ENCODE results near the gene UBALD2.
A peak's percentile ranks its signal among the peaks of the same experiment; 100 is the strongest.
"Not testable (repeated sequence)": the region's sequence is repeated elsewhere in the genome, so short reads cannot be mapped to it uniquely, and the experiment has no call there.

UBALD2 gene

DNA sequence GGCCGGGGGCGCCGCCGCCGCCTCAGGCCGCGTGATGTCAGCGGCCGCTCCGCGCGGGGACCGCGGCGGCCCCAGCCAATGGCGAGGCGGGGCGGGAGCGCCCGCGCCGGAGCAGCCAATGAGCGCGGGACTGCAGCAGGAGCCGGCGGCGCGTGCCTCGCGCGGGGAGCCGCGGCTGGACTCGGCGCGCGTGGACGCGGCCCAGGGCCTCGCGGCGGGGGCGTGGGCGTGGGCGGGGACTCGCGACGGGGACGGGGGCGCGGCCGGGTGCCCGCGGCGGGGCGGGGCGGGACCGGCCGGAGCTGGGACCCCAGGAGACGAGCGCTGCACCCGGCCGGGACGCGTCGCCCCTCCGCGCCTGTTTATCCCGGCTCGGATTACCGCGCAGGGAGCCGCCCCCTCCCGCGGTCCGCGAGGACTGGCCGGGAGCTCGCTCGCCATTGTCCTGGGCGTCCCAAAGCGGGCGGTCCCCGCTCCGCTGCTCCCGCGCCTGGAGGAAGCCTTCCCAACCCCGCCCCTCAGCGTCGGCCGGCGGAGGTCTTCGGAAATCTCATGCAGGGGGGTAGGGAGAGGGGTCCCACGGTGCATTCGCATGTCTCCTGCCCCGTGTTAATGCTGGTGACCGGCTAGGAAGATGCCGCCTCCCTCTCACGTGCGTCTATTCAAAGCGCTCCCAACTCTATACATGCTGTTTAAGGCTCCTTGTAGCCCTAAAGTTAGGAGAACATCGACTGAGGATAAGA is 24.5 kb upstream of the UBALD2 start, which contains the start of gene RNF157:
RNF157 (minus strand) TSS at position 33 of the 743 bp plus-strand sequence. CDS start 253 bp downstream, outside the sequence.
- Mint-ChIP-seq H3K4me3 (peak within 1 kb of the TSS; percentile 91), H3K27ac (peak within 1 kb of the TSS; percentile 84), H3K9me3 (no peaks in the 10 kb centered on the region), H3K36me3 (peaks cover 2% of the 10 kb centered on the region), H3K27me3 (no peaks in the 10 kb centered on the region), H3K4me1 (peaks cover 76% of the 10 kb centered on the region)

DNA sequence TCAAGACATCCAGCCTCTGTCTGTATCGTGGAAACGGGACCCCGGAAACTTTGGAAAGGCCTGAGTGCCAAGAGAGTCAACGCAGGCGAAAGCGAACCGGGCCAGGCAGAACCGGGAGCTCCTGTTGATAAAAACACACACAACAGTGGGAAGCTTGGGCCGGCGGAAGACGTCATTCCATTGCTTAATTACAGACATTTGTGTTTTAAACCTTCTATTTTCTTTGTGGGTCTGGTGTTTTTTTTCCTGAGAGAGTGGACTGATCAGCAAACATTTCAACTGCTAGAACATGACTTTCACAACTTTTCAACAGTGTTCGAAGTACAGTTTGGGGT is 24.0 kb upstream of the UBALD2 start:
- H3K9me3 Mint-ChIP-seq = no peaks in the 10 kb centered on the region

DNA sequence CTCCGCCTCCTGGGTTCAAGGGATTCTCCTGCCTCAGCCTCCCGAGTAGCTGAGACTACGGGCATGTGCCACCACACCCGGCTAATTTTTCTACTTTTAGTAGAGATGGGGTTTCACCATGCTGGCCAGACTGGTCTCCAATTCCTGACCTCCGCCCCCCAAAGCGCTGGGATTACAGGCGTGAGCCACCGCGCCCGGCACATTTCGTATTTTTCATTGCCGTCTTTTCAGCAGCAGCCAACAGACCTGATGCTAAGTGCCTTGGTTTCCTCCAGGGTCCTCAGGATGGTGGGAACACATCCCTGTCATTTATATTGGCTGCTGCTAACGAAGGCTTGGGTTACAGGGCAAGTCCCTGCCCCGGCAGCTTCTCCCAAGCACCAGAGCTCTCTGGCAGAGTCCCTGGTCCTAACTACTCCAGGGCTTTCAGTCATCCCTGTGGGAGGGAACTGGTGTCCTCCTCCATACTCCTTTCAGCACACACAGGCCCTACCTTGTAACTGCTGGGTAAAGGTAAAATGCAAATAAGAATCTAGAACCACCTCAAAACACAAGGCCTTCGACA is 23.4 kb upstream of the UBALD2 start:
- Mint-ChIP-seq H3K4me3 (peak overlapping the region; percentile 91), H3K27ac (peak overlapping the region; percentile 84), H3K36me3 (peaks cover 2% of the 10 kb centered on the region), H3K27me3 (no peaks in the 10 kb centered on the region), H3K9me3 (no peaks in the 10 kb centered on the region), H3K4me1 (peaks cover 80% of the 10 kb centered on the region)

More for the DNA sequence above, 24.0 kb upstream of the UBALD2 start:
- peaks cover 2% of the 10 kb centered on the region for H3K36me3 Mint-ChIP-seq
- H3K27ac Mint-ChIP-seq = peak overlapping the region; percentile 84
- H3K27me3 Mint-ChIP-seq = no peaks in the 10 kb centered on the region
- peaks cover 80% of the 10 kb centered on the region for H3K4me1 Mint-ChIP-seq
- peak overlapping the region; percentile 91 for H3K4me3 Mint-ChIP-seq

DNA sequence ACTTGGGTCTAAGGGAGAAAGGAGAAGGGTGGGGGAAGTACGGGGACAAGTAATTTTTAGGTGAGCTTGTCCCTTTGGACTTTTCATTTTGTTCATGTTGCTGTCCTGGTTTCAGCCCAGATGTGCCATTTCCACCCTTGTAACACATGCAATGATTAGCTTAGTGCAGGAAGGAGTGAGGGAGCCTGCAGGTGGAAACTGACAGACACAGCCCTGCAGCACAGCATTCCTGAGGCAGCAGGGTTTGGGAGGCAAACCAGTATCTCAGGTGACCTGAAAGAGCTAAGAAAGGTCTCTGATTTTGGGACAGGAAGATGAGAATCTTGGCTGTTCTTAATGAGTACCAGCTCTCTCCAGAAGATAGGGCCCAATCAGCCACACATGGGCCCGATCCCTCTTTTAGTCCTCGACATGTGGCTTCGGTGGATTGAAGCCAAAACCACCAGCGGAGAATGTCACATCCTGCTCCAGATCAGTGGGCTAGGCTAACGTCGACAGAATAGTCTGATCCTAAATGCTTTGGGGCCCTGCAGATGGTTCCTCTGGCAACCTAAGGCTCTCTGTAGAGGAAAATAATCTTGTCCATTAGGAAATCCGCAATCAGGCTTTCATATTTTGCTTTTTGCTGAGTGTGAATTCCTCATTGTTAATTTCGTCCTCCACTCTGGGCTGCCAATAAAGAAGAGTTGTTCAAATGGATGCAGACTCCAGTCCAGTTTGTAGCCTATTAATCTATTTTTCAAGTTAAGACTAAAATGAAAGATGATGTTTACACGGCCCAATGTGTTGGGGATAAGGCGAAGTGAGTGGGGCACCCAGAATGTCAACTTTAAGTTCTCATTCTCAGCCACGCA is 21.1 kb upstream of the UBALD2 start:
- Mint-ChIP-seq H3K27ac (peak overlapping the region; percentile 81), H3K27me3 (no peaks in the 10 kb centered on the region), H3K4me3 (peak overlapping the region; percentile 44), H3K4me1 (peaks cover 73% of the 10 kb centered on the region), H3K9me3 (no peaks in the 10 kb centered on the region), H3K36me3 (no peaks in the 10 kb centered on the region)

DNA sequence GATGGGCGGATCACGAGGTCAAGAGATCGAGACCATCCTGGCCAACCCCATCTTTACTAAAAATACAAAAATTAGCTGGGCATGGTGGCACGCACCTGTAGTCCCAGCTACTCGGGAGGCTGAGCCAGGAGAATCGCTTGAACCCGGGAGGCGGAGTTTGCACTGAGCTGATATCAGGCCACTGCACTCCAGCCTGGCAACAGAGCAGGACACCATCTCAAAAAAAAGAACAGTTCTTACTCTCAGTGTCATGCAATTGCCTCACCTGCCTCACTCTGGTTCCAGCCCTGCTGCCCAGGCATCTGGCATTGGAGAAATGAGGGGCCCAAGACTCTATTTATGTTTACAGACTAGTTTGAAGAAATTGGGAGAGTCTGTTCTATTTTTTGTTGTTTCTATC is 20.4 kb upstream of the UBALD2 start:
- not testable (repeated sequence) for H3K4me3 Mint-ChIP-seq, H3K36me3 Mint-ChIP-seq, H3K27me3 Mint-ChIP-seq, H3K9me3 Mint-ChIP-seq
- H3K27ac Mint-ChIP-seq = peak overlapping the region; percentile 41
- H3K4me1 Mint-ChIP-seq = peaks cover 69% of the 10 kb centered on the region

DNA sequence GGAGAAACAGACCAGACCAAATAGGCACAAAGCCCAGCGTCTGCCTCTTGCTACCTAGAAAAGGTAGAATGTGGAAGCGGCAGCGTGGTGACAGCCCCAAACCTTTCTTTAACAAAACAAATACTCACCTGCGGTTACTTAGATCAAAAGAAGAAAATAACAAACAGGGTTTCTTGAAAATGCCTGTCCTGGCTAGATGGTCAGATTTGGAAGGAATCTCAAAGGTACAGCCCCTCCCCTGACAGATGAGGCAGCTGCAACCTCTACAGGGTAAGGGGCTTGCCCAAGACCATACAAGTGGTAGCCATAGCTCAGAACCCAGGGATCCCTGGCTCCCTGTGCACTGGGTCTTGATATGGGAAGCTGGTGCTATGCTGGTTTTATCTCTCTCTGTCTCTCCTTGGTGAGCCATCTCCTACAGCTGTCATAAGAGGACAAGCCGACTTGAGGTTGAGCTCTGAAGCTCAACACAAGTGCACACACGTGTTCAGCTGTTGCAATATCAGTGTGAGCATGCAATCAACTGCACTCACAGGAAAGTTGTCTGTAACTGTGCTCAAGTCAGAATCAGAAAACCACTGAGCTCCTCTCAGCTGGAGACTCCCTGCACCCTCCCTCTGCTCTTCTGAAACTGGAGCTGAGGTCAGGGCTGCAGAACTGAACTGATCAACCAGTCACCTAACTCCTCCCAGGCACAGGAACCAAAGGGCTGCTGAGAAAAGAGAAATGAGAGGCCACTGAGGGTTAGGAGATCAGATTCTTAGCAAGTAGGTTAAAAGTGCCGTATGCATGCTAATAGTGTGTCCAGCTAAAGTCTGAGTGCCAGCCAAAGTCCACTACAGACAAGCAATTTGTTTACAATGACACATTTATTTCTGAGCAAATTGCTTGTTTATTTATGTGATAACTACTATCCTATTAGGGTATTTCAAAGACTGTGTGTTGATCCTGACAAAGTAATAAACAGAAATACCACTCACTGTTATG is 18.8 kb upstream of the UBALD2 start:
- H3K9me3 Mint-ChIP-seq = no peaks in the 10 kb centered on the region
- peak overlapping the region; percentile 61 for H3K4me3 Mint-ChIP-seq
- no peaks in the 10 kb centered on the region for H3K27me3 Mint-ChIP-seq
- peaks cover 66% of the 10 kb centered on the region for H3K4me1 Mint-ChIP-seq
- H3K27ac Mint-ChIP-seq = peak overlapping the region; percentile 81
- no peaks in the 10 kb centered on the region for H3K36me3 Mint-ChIP-seq

DNA sequence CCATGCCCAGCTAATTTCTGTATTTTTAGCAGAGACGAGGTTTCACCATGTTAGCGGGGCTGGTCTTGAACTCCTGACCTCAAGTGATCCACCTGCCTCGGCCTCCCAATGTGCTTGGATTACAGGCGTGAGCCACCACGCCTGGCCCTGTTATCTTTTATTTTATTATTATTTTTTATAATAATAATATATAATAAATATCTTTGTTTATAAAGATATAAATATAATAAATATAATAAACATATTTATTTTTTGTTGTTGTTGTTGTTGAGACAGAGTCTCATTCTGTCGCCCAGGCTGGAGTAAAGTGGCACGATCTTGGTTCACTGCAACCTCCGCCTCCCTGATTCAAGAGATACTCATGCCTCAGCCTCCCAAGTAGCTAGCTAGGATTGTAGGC is 17.8 kb upstream of the UBALD2 start:
- Mint-ChIP-seq H3K4me3 (no peak overlapping the region), H3K36me3 (no peaks in the 10 kb centered on the region), H3K27ac (no peak overlapping the region), H3K27me3 (no peaks in the 10 kb centered on the region), H3K4me1 (peaks cover 68% of the 10 kb centered on the region), H3K9me3 (no peaks in the 10 kb centered on the region)

DNA sequence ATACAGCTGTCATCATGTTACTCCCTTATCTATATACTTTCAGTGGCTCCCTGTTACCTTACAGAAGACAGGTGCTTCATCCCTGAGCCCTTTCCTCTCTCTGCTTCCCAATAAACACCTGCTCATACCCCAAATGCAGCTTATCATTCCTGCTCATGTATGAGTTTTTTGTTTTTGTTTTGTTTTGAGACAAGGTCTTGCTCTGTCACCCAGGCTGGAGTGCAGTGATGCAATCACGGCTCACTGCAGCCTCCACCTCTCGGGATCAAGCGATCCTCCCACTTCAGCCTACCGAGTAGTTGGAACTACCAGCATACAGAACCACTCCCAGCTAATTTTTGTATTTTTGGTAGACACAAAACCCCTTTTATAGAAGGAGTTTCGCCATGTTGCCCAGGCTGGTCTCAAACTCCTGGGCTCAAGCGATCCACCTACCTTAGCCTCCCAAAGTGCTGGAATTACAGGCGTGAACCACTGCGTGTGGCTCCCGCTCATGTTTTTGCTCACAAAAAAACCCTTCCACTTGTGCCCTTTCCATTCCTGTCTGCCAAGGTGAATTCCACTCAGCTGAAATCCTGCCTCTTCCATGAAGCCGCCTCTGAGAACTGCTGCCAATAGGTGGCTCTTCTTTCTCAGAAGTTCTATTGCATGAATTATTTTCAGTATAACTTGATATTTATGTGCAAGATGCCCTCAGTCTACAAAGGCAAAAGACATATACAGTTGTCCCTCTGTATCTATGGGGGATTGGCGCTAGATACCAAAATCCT is 16.9 kb upstream of the UBALD2 start:
- Mint-ChIP-seq H3K36me3 (no peaks in the 10 kb centered on the region), H3K4me3 (no peak overlapping the region), H3K27me3 (no peaks in the 10 kb centered on the region), H3K4me1 (peaks cover 68% of the 10 kb centered on the region), H3K9me3 (no peaks in the 10 kb centered on the region), H3K27ac (peak overlapping the region; percentile 64)

DNA sequence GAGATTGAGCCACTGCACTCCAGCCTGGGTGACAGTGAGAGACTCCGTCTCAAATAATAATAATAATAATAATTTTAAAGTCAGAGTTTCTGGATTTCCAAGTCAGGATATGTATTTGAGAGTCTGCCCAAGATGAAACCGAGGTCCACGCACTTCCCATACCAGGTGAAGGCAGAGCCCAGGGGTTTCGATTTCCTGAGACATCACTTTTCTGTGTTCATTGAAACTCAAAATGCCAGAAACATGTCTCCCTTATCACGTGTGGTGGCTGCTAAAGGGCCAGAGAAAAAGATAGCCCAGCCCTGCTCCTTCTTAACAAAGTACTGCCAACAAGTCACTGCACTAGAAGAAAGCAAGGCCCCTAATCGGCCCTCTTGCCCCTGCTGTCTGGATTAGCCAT is 15.0 kb upstream of the UBALD2 start:
- no peak overlapping the region for H3K4me3 Mint-ChIP-seq
- no peaks in the 10 kb centered on the region for H3K36me3 Mint-ChIP-seq
- H3K27ac Mint-ChIP-seq = peak overlapping the region; percentile 8
- no peaks in the 10 kb centered on the region for H3K27me3 Mint-ChIP-seq
- peaks cover 58% of the 10 kb centered on the region for H3K4me1 Mint-ChIP-seq
- H3K9me3 Mint-ChIP-seq = no peaks in the 10 kb centered on the region

DNA sequence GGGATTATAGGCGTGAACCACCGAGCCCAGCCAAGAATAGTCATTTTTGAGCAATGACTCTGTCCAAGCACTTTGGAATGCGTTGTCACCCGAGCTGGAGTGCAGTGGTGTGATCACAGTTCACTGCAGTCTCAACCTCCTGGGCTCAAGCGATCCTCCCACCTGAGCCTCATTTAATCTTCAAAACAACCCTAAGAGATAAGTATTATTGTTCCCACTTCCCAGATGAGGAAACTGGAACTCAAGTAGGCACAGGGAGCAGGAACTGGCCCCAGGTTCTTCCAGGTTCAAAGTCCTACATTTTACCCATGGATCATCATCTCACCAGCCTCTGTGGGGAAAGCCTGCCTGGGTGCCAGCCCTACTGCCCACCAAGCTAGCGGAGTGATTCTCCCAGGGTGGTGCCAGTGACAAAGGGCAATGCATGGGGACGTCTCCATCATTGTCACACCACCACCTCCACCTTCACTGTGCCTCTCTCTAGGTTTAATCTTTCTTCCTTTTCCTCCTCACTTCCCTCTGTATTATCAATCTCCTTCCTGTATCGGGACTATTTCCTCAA is 13.6 kb upstream of the UBALD2 start:
- Mint-ChIP-seq H3K36me3 (no peaks in the 10 kb centered on the region), H3K27ac (peak overlapping the region; percentile 96), H3K27me3 (no peaks in the 10 kb centered on the region), H3K4me1 (peaks cover 60% of the 10 kb centered on the region), H3K4me3 (peak overlapping the region; percentile 73), H3K9me3 (no peaks in the 10 kb centered on the region)

DNA sequence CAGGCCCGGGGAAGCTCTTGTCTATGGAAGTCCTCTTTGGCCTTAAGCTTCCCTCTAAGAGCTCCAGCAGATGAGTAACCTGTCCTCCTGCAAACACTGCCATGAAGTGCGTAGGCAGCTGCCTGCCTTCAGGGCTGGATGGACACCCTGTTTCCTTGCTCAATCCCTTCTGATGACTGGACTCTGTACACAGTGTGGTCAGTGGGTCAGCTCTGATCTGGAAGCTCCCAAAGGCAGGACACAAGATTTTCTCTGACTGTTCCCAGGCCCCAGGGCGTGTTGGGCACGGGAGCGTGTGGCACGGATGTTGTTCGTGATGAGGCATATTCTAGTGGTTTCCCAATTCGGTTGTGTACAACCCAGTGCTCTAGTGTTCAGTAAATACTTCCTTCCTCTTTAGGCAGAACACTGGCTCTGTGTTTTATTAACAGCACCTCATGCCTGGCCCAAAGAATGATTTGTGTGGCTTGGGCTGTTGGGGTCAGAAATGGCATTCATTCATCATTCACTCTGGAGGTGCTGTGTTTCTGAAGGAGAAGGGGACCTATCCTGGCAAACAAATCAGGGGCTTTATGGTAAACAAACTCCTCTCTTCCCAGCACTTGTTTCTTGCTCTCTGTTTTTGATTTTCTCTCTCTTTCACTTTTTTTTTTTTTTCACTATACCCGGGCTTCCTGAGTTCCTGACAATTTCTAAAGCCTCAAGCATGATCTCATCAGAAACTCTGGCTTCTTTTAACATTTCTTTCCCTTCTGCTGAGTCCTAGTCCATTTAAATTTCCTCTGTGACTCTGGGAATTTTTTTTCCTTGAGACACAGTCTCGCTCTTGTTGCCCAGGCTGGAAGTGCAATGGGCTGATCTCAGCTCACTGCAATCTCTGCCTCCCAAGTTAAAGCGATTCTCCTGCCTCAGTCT is 12.9 kb upstream of the UBALD2 start:
- H3K9me3 Mint-ChIP-seq = no peaks in the 10 kb centered on the region
- peak overlapping the region; percentile 73 for H3K4me3 Mint-ChIP-seq
- peaks cover 1% of the 10 kb centered on the region for H3K36me3 Mint-ChIP-seq
- peaks cover 61% of the 10 kb centered on the region for H3K4me1 Mint-ChIP-seq
- H3K27ac Mint-ChIP-seq = peak overlapping the region; percentile 96
- no peaks in the 10 kb centered on the region for H3K27me3 Mint-ChIP-seq

DNA sequence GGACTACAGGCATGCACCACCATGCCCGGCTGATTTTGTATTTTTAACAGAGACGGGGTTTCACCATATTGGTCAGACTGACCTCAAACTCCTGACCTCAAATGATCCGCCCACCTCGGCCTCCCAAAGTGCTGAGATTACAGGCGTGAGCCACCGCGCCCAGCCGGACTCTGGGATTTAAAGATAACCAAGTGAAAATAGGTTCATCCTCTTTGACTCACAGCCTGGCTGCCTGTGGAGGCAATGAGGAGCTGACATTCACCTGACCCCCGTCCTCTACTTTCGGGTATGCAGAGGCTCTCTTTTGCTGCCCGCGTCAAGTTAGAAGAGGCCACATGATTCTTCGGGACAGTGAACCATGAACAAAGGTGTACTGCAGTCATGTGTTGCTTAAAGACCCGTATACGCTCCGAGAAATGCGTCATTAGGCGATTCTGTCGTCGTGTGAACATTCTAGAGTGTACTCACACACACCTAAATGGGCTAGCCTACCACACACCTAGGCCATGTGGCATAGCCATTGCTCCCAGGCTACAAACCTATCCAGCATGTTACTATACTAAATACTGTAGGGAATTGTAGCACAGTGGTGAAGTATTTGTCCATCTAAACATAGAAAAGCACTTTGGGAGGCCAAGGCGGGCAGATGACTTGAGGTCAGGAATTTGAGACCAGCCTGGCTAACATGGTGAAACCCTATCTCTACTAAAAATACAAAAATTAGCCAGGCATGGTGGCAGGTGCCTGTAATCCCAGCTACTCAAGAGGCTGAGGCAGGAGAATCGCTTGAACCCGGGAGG is 12.0 kb upstream of the UBALD2 start:
- H3K4me3 Mint-ChIP-seq = peak overlapping the region; percentile 73

DNA sequence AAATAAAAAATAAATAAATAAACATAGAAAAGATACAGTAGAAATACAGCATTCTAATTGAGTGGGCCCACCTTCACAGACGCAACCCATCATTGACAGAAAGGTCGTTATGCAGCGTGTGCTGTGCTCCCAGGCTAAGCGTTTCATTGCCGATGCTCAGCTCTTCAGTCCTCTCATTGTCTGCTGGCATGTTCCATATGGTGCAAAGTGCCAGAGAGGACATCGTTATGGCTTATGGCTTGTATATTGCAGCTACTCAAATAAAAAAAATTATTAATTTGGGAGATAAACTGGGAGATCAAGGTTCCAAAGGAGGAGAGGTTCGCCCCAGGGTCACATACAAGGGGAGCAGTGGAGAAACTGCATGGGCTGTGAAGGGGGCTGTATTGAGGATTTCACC is 11.3 kb upstream of the UBALD2 start:
- no peaks in the 10 kb centered on the region for H3K9me3 Mint-ChIP-seq
- no peak overlapping the region for H3K27ac Mint-ChIP-seq
- no peaks in the 10 kb centered on the region for H3K27me3 Mint-ChIP-seq
- peaks cover 1% of the 10 kb centered on the region for H3K36me3 Mint-ChIP-seq
- H3K4me1 Mint-ChIP-seq = peaks cover 49% of the 10 kb centered on the region
- no peak overlapping the region for H3K4me3 Mint-ChIP-seq

More for the DNA sequence above, 12.0 kb upstream of the UBALD2 start:
- H3K36me3 Mint-ChIP-seq, H3K27me3 Mint-ChIP-seq, H3K9me3 Mint-ChIP-seq: not testable (repeated sequence)
- peak overlapping the region; percentile 96 for H3K27ac Mint-ChIP-seq
- H3K4me1 Mint-ChIP-seq = peaks cover 54% of the 10 kb centered on the region

Measured in activated naive CD4-positive, alpha-beta T cell treated with anti-CD3 and anti-CD28 coated beads, Interleukin-2, amount 50 U/mL, for 24 hours (primary cell).